Measurements from ENCODE around the gene C21orf58.

The C21orf58 gene

DNA sequence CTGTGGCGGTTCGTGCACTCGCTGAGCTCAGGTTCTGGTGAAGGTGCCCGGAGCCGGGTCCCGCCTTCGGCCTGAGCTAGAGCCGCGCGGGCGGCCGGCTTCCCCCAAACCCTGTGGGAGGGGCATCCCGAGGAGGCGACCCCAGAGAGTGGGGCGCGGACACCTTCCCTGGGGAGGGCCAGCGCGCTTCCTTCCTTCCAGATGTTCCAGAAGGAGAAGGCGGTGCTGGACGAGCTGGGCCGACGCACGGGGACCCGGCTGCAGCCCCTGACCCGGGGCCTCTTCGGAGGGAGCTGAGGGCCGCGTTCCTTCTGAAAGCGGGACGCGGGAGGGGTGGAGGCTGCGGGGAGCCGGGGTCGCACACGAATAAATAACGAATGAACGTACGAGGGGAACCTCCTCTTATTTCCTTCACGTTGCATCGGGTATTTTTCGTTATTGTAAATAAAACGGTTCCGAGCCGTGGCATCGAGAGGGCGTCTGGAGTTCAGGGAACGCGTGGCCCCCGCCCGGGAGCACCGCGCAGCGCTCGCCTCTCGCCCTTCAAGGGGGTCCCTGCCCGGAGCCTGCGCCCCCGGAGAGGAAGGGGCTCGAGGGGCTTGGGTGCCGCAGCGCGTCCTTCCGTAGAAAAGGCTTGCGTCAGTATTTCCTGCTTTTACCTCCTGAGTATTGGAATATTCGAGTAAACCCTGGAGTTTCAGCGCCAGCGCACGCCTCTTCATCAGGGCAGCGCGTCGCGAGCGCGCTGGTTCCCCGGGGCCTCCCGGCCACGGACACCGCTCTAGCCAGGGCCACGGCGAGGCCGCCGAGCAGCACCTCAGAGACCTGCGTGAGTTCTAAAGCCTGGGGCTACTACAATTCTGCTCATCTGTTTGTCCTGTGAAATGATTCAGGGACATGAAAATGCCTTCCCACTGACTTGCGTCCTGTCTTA is 26.1 kb downstream of the C21orf58 start:
- DNase-seq (ENCODE audit: low read depth in 2 of 3, low spot score in 1 of 3): no peak

DNA sequence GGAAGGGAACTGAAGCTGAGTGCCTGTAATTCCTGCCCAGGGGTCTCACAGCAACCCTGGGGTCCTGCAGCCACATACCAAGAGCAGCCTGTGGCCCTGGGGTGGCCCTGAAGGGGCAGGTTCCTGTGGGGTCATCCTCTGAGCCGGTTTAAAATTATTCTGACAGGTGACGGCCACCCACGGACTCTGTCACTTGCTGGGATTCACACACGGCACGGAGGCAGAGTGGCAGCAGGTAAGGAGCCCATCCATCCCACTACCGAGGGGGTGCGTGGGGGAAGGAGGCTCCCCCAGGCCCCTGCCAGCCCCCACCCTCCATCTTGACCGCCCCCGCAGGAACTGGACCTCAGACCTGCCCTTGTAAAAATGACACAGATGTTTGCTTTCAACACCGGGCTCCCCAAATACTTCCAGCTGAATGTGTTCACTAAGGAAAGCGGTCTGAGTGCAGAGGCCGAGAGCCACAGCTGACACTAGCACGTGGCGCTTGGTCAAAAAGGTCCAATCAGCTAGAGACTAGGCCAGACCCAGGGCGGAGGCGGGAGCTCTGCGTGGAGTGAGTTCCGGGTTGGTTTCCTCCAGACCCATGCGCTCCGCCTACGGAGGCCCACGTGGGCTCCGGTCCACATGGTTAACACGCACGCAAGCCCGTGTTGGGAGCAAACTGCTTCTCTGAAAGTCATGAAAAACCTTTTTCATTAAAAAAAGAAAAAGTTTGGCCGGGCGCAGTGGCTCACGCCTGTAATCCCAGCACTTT is 27.5 kb downstream of the C21orf58 start:
- DNase-seq (ENCODE audit: low read depth in 2 of 3, low spot score in 1 of 3): peak; percentile 34 to 58 (median 39)

DNA sequence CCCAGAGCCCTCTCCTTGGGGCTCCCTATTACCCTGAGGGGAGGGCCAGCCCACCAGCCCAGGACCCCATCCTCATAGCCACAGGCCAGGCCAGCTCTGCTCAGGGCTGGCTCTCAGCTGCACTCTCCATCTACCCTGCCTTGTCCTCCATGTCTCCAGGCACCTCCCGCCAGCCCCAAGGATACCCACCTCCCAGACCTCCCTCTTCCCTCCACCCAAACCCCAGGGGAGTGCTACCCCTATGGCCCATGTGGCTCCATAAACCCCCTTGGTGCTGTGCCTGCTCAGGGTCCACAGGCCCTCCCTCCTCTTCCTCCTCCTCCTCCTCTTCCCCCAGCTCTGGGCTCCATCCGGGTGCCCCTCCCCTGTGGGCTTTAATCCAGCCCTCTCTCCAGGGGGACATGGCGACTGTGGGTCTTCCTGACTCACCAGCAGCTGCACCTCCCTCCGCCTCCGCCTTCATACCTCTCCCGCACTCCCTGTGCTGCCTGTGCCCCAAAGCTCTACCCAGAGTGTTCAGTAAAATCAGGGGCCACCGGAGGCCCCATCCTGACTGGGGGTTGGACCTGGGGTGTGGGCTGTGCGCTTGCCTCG is 28.4 kb downstream of the C21orf58 start:
- DNase-seq (ENCODE audit: low read depth in 2 of 3, low spot score in 1 of 3): no peak

DNA sequence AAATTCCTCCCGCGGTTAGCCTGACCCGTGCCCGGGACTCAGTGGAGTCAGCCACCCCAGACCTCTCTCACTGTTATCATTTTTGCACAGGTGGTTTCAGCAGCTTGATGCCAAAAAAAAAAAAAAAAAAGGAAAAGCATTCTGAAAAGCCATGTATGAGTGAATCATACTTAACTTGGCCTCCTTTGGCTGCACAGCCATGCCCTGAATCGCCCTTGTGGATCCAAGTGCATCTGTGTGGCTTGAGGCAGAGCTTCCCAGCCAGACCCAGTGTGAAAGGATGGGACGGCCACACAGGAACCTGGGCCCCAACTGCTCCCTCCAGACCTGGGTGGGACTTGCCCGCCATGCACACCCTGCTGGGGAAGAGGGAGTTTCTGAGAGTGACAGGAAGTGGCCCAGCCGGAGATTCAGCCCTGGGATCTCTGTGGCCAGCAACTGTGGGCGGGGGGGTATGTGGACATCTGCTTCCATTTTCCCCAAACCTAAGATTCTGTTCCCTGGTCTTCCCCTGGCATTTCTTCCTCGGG is 29.0 kb downstream of the C21orf58 start:
- DNase-seq (ENCODE audit: low read depth in 2 of 3, low spot score in 1 of 3): no peak

DNA sequence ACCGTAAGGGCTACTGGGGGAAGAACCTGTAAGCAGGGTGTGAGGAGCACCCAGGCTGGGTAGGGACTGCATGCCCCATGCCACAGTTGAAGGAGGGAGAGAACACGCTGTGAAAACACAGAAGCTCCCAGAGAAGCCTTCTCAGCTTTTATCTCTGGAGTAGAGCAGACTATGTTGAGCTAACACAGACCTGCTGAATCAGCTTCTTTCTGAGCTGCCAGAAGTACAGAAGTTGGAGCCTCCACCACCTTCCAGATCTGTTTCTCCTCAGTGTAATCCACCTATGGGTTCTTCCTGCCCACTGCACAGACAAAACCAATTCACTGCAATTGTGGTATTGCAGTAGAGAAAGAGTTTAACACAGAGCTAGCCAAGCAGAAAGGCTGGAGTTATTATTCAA is 32.1 kb downstream of the C21orf58 start:
- no peak for DNase-seq (ENCODE audit: low read depth in 2 of 3, low spot score in 1 of 3)

DNA sequence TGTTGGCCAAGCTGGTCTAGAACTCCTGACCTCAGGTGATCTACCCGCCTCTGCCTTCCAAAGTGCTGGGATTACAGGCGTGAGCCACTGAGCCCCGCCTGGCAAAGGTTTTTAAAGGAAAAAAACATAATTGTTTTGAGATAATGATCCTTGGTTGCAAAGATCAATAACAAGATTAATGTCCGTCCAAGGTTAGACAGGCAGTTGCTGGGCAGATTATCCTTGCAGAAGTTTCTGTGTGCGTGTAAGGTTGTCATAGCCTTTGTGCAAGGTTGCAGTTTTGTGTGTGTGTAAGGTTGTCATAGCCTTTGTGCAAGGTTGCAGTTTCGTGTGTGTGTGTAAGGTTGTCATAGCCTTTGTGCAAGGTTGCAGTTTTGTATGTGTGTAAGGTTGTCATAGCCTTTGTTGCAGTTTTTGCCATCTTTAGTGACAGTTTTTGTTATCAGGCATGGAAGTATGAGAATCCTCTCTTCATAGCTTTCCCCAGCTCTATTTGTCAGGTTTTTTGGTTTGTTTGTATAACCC is 34.0 kb downstream of the C21orf58 start:
- DNase-seq (ENCODE audit: low read depth in 2 of 3, low spot score in 1 of 3): no peak

DNA sequence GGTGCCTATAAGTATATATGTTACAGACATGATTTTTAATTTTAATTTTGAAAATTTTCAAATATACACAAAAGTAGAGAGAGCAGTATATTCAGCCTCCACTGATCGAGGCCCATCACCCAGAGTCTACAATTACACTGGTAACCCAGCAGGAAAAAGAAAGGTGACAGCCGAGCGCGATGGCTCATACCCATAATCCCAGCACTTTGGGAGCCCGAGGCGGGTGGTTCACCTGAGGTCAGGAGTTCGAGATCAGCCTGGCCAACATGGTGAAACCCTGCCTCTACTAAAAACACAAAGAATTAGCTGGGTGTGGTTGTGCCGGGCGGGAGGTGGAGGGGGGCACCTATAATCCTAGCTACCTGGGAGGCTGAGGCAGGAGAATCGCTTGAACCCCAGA is 36.1 kb downstream of the C21orf58 start:
- no peak for DNase-seq (ENCODE audit: low read depth in 2 of 3, low spot score in 1 of 3)

DNA sequence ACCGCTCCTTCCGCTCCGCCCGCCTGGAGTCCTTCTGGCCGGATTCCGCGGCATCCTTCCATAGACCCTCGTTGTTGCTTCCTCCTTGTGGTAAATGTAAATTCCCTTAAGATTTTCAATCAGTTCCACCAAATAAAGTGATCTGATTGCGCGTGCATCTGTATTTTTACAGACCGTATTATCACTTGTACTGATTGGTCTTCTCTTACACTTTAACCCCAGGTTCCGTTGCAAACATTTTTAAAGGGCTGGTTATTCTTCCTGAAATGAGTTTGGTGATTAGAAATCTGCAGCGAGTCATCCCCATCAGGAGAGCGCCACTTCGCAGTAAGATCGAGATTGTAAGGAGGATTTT is 37.0 kb downstream of the C21orf58 start:
- DNase-seq (ENCODE audit: low read depth in 2 of 3, low spot score in 1 of 3): no peak

DNA sequence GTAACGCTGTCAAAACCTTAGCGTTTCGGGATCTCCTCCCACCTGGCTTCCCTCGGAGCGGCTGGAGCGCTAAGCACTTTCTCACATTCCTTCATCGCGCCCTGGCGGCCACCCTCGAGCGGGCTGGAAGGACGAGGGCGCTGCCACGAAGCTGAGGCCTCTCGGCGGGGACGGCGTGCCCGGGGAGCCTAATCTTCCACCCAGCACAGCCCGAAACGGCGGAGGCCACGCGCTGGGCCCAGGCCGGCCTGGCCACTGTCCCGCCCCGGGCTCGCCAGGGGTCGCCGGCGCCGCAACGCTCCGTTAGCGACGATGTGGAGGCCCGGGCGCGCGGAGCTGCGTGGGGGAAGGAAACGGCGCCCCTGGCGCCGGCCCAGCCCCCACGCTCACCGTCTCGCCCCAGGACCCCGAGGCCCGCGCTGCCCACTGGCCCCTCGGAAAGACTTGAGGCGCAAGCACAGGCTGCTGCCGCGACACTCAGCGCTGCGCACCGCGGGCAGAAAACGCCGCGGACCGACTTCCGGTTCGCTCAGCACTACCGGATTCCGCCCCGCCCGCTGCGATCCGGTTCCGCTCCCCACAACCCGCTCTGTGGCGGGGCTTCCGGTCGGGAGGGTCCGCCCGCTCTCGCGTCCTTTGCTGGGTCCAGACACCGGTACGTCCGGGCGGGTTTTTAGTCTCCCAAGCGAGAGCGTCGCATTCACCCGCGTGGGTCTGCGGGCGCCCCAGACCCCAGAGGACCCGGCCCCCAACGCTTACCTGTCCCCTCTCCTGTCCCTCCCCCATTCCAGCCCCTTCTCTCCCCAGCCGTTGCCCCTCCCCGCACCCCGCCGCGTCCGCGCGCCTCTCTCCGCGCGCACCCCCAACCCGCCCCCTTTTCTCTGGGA is 37.7 kb downstream of the C21orf58 start, which contains the start of gene YBEY:
Gene YBEY (plus strand): TSS at position 582 of the 887 bp plus-strand sequence. CDS start 572 bp downstream, outside the sequence.
- DNase-seq (ENCODE audit: low read depth in 2 of 3, low spot score in 1 of 3): peak; percentile 79 to 87 (median 80)

DNA sequence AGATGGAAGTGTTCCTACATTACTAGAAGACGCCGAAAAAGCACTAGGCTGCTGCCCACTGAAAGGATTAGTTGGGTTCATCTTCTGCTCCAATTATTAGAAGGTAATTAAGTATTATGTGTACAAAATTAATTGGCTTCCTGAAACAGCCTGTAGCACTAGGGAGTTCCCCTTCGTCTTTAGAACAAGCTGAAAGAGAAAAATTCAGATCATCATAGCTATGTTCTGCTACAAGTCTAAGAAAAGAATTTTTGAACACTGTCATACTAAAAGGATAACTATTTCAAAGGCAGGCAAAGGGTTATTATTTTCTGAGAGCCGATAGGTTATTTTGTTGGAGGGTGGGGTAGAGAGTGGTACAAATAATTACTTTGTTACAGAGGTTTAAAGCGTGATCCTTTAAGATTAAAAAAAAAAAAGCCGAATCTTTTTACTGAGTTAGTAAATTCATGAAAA is 38.4 kb downstream of the C21orf58 start, which contains the start of gene MCM3AP:
Gene MCM3AP (minus strand): TSS at position 406 of the 456 bp plus-strand sequence. CDS start 325 bp downstream, at position 81.
- no peak for DNase-seq (ENCODE audit: low read depth in 2 of 3, low spot score in 1 of 3)

DNA sequence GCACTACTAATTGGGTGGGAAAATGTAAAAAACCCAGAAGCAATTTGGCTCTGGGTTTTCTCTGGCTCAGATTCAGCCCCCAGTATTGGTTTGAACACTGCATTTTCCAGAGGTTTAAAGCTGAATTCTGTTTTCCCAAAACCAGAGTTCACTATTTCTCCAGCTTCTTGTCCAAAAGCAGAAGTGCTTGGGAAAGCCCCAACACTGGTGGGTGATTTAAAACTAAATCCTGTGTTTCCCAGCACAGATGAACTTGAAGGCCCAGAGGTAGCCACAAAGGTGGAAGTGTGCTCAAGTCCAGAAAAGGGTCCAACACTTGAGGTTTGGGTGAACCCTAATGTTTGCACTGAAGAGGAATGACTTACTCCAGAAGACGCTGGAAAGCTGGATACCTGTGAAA is 38.9 kb downstream of the C21orf58 start:
- DNase-seq (ENCODE audit: low read depth in 2 of 3, low spot score in 1 of 3): no peak

DNA sequence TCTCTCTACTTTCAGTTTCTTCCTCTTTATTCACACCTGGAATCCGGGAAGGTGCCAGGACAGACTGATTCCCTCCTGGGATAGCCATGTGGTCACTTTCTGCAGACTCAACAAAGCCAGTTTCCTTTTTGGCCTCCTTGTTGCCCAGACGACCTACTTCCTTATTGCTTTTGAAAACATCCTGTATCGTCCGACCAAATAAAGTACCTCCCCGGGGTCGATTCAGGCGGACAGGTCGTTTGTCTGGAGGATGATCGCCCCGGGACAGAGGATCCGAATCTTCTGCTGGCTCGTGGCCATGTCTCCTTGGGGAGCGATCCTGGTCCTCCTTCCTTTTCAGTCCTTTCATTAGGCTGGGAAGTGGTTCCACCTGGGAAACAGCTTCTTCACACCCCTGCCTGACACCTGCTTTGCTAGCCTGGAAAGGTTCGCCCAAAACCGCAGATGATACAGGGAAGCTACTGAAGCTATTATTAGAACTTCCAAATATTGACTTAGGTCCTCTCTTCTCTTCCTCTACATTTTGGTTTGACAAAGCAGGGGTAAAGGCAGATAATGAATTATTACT is 39.5 kb downstream of the C21orf58 start:
- no peak for DNase-seq (ENCODE audit: low read depth in 2 of 3, low spot score in 1 of 3)

DNA sequence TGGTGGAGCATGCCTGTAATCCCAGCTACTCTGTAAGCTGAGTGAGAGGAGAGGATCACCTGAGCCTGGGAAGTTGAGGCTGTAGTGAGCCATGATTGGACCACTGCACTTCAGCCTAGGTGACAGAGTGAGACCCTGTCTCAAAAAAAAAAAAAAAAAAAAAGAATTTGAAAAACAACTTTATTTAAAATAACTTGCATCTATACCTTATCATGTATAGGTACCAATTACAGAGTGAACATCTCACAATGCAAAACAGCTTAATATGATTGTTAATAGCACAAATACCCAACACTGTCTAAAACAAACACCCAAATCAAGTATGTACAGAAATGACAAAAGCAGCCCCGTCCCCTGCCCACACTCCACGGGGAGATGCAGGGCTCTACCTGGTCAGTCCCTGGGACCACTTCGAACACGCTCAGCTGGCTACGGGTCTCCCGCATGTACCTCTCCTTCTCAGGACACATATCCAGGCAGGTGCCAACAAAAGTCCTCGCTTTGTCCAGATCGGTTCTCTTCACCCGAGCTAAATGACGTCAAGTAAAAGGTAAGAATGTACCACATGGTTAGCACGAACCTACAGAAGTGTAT is 48.8 kb downstream of the C21orf58 start:
- no peak for DNase-seq (ENCODE audit: low read depth in 2 of 3, low spot score in 1 of 3)

DNA sequence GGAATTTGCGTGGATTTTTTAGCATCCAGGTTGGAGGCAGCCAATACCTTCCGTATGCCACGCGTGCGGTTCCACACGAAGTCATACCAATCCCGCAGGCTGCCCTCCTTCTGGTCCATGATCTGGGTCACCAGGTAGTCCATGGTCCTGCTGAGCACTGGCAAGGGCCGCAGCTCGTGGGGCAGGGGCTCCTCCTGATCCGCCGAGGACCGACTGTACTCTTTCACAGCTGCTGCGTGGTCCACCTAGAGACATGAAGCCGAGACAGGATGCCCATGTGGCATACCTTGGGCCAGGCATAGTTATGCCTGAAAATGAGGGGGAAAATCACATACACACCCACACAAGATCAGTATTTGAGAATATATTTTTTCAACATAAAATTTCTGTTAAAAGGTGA is 50.3 kb downstream of the C21orf58 start:
- DNase-seq (ENCODE audit: low read depth in 2 of 3, low spot score in 1 of 3): no peak

DNA sequence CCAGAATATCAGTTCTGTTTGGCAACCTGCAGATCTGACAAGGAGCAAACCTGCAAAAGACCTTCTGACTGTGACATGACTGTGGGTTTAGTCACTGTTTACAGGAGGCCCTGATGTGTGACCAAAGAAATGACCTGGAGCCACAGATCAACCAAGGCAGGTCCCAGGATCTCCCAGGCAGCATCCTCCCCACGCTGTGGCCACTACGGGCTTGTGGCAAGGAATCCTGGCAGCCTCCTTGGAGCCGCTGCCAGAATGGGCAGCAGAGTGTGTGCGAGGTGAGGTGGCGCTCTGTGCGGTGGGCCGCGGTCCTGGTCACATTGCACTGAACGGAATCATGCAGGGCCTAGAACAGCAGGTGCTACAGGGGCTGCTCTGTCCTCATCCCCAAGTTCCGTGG is 54.2 kb downstream of the C21orf58 start:
- no peak for DNase-seq (ENCODE audit: low read depth in 2 of 3, low spot score in 1 of 3)

DNA sequence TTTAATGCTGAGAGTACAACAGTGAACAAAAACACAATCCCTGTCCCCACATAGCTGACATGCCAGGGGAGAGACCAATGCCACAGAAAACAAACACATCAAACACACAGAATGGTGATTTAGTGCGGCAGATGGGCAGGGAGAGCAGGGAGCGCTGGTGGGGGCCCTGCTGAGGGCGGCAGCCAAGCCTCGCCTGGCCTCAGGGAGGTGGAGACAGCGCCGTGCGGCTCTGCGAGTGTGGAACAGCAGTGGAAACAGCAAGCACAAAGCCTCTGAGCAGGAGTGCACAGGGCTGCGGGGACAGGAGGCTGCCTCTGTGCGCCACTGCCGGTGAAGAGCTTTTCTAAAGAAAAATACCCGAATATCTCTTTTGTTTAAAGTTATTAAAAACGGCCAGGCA is 55.3 kb downstream of the C21orf58 start:
- no peak for DNase-seq (ENCODE audit: low read depth in 2 of 3, low spot score in 1 of 3)

DNA sequence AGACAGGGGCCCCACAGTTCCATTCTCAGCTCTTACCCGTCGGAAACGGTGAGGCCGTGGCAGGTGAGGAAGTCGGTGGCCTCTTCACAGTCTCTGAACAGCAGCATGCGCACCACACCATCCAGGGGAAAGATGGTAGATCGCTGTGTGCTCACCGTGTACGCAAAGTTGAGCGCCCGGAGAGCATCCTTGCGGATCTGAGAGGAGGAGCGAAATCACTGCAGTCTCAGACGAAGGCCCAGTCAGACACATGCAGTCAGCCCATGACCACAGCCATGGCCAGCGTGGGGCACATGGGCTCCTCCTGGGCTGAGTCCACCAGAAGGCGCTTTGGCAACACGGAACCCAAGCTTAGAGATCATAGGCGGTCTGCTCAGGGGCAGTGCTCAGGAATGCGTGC is 56.7 kb downstream of the C21orf58 start:
- no peak for DNase-seq (ENCODE audit: low read depth in 2 of 3, low spot score in 1 of 3)

DNA sequence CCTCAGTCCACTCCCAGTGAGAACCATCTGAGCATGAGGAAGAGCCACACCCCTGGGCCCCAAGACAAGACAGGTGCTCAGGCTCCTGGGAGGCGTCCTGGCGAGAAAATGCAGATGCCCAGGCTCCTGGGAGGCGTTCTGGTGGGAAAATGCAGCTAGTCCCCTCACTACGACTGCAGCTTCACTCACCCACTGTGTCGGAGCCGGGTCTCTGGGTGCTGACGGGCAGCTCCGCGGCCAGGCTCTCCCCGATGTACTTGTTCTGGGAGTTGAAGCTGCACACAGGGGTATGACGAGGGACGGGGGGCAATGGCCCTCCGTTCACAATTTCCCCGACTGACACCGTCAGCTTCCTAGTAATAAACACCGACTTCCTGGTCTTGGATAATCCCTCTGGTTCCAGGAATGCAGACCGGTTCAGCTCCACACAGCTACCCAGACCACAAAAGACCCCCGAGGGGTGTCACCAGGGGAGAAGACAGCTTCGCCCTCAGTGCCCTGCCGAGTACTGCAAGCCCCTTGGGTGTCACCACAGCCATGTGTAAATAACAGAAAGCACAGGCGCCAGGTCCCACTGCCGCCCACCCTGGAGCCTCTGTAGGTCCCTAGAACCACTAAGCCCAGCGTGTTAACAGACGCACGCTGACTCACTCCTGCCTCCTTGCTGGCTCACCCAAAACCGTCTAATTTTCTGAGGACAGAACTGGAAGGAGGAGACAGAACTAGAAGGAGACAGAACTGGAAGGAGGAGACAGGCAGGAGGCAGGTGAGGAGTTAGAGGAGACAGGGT is 57.7 kb downstream of the C21orf58 start:
- no peak for DNase-seq (ENCODE audit: low read depth in 2 of 3, low spot score in 1 of 3)
